COLO668 (cell line): ENCODE measurements around the gene RAD9A.

ENCODE experiments used
- DNase-seq: peaks from one replicate; lab custom pipeline; 2025; ENCODE audit not compliant: unreplicated experiment; lab: John Stamatoyannopoulos, UW

Gene RAD9A

DNA sequence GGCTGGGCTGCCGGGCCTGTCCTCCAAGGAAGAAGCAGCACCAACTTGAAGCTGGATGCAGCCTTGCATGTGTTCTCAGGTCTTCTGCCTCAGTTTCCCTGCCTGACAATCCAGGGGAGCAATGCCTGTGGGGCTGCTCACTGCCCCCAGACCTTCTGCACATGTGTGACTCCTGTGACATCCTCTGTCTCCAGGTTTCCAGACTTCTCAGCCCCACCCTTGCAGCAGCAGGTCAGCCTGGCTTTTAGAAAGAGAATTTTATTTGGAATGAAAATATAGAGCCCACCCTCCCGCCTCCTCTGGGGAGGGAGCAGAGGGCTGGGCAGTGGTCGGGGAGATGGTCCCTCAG lies 46.0 kb downstream of the RAD9A start:
- no peak for DNase-seq

DNA sequence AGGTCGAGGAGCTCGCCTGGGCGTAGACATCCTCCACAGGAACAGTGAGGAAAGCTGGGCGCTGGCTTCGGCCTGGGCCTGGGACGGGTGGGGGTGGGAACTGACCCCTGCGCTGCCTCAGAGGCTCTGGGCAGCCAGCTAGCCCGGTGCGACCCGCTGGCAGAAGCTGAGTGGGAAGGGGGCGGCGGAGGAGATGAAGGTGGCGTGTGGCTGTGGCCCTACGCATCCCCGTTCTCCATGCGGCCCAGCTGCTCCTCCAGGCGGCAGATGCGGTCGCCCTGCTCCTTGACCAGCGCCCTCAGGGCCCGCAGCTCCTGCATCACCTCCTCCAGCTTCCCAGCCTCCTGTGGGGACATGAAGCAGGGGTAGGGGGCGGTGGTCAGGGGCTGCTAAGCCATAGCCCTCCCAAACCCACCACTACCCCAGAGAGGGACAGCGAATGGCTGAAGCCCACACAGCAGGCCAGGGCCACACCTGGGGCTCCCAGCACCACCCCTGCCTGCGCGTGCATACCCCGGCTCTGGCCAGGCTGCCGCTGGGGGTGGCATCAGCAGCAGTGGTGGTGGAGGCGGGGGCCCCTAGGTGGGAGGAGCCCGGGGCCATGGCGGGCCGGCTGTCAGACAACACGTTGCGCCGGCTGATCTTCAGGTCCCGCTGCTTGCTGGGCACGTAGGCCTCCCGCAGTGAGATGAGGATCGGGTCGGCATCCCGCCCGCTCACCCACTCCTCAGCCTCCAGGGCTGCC lies 46.5 kb downstream of the RAD9A start:
- no peak for DNase-seq

DNA sequence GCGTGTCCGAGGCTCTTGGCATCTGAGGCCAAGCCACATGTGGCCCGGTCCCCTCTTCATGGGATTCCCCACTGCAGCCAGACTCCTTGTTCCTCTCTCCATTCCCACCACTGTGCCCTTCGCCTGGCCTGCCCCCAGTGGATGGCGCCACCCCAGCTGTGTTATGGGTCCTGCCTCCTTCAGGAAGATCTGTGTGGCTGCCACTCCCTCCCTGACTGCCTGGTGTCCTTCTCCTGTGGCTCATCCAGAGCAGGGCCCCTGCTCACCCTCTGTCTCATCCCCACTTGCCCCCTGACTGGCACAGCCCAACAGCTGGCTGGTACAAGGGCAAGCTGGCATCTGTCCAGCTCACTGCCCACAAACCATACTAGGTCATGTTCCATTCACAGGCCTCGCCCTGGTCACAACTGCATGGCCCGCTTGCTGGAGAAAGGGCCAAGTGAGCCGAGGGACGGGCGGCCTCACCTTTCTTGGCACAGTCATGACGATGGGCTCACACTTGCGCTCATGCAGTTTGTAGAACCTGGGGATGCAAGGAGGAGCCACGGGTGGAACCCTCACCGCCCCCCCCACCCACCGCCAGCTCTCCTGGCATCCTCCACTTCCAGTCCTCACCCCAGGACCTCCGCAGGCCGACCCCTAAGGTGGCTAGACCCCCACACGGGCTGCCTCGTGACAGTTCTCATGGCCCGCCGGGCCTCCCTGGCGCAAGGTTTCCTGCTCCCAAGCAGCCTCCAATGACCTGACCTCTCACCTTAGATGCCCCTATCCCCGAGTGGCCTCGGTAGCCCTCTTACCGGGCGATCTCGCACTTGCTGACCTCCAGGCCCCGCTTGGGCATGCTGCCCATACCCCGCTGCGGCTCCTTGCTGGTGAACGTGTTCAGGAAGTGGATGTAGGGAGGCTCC lies 47.8 kb downstream of the RAD9A start:
- peak; percentile 44 for DNase-seq

DNA sequence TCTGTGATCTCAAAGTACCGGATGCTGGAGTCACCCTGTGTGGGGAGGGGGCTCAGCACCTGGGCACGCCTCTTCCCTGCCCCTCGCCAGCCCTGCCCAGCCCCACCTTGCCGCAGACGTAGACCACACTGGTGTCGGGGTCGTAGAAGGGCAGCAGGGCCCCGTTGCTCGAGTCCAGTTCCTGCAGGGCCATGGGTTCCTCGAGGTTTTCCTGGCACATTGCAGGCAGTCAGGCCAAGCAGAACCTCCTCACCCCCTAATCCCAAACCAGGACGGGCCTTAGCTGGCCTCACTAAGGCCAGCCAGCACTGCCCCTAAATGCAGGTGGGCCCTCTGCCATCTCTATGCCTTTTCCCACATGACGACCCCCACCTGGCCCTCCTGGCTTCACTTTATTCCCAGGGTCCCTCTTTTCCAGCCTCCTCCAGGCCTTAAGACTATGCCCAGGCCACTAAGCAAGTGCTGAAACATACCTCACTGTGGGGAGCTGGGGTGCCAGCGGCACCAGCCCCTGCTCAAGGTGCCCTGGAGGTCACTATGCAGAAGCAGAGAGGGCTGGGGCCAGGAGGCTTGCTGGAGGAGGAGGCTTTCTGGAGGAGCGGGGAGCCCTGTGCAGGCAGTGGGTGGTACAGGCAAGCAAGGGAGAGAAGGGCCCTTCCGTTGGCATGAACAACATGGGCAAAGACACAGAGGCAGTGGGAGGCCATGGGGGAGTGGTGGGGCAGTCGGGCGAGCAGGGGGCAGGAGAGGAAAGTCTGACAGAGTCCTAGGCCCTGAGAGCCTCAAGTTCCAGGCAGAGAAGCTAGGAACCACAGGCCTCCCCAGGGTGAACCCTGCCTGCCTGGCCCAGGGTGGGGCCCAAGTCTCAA lies 48.7 kb downstream of the RAD9A start:
- no peak for DNase-seq

DNA sequence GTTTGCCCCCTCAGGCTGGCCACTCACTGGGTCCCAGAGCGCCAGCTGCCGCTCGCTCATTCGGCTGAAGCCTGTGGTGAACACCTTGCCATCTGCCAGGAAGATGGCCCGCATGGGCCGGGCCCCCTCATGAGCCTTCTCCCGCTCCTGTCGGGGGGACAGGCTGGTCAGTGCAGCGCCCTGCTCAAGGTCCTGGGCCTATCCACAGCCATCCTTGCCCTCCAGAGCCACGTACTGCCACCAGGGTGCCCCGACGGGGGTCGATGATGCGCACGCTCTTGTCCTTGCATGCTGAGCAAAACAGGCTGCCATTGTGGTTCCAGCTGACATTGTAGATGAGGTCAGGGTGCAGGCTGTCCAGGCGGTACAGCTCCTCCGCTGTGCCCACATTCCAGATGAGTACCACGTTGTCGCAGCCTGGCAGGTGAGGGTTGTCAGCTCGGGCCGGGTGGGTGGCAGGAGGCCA lies 49.3 kb downstream of the RAD9A start:
- no peak for DNase-seq

DNA sequence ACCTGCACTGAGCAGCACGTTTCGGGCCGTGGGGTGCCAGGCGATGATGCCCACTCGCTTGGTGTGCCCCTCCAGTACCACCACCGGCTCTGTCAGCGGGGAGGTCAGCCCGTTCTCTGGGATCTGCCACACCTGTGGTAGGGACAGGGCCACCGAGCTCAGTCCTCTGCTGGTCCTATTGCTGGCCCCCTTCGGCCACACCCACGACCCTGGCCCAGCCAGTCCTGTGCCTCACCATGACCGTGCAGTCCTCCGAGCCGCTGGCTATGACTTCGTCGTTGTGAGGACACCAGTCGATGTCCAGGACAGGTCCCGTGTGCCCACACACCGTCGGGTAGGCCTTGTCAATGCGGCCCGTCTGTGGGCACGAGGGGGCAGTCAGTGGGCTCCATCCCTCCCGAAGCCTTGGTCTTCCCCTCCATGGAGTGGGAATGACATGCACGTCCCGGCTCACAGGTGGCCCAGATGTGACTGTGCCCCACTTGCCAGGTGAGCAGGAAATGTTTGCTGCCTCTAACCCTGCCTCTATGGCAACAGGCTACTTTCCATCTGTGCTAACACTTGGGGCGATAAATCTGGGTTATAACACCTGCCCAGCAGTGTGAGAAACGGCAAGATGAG lies 50.1 kb downstream of the RAD9A start:
- DNase-seq: peak; percentile 51

DNA sequence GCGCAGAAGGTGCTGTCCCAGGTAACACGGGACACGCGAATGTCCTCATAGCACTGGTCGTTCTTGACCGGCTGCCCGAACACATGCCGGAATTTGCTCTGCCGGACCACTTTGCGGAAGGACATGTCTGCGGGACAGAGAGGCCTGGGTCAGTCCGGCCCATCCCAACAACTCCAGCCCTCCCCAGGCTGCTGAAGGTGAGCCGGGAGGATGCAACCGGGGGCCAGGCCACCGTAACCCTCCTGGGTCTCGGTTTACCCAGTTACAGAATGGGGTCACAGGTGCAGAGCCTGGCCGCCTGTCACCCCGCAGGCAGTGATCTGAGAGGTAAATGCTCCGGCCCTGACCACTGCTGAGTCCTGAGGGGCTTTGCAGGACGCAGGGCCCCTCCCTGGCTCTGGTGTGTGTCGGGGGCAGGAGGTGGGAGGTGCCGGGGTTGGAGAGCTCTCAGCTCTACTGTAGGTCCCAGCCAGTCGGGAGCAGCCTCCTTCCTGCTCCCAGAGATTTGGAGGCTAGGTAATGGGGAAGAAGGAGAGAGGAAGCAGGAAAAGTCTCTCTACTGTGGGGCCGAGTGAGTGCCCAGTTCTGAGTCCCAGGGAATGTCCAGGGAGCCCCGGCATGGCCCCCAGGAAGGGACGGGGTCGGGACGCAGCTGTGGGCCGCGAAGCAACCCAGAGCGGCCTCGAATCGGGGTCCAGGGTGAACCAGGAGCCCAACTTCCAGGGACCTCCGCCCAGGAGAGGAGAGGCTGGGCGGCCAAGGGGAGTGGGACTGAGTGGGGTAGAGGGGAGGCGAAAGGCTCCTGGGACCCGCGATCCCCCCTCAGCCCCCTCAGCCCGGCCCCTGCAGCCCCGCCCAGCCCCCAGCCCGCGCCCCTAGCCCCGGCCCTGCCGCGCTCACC lies 51.0 kb downstream of the RAD9A start:
- DNase-seq: no peak

DNA sequence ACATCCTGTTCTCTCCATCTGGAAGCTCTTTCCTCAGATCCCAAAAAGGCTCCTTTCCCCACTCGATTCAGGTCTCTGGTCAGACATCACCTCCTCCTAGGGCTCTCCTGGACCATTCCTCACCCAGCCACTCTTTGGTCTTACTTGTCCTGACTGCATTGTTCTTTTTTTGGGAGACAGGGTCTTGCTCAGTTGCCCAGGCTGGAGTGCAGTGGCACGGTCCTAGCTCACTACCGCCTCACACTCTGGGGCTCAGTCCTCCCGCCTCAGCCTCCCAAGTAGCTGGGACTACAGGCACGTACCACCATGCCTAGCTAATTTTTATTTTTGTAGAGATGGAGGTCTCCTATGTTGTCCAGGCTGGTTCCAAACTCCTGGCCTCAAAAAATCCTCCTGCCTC lies 53.7 kb downstream of the RAD9A start:
- DNase-seq: no peak
